Measurements from ENCODE around the gene EBLN1.
A peak's percentile ranks its signal among the peaks of the same experiment; 100 is the strongest.

The EBLN1 gene

DNA sequence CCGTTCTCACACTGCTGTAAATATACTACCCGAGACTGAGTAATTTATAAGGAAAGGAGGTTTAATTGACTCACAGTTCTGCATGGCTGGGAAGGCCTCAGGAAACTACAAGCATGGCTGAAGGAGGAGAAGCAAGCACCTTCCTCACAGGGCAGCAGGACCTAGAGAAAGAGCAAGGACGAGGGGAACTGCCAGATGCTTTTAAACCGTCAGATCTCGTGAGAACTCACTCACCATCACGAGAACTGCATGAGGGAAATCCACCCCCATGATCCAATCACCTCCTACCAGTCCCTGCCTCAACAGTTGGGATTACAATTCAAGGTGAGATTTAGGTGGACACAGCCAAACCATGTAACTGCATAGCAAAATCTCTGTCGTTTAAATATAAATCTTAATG is at the start of gene EBLN1:
EBLN1 (minus strand) TSS at position 174 of the 400 bp plus-strand sequence. CDS start 8,032 bp downstream, outside the sequence.
- no peak within 1 kb of the TSS for H3K4me3 Mint-ChIP-seq
- no peaks in the 10 kb centered on the region for H3K36me3 Mint-ChIP-seq (ENCODE audit: low read depth)
- H3K27me3 Mint-ChIP-seq = peaks cover 11% of the 10 kb centered on the region
- H3K9me3 Mint-ChIP-seq = no peaks in the 10 kb centered on the region
- peaks cover 10% of the 10 kb centered on the region for H3K4me1 Mint-ChIP-seq (ENCODE audit: low read depth)
- H3K27ac Mint-ChIP-seq = no peak within 1 kb of the TSS

DNA sequence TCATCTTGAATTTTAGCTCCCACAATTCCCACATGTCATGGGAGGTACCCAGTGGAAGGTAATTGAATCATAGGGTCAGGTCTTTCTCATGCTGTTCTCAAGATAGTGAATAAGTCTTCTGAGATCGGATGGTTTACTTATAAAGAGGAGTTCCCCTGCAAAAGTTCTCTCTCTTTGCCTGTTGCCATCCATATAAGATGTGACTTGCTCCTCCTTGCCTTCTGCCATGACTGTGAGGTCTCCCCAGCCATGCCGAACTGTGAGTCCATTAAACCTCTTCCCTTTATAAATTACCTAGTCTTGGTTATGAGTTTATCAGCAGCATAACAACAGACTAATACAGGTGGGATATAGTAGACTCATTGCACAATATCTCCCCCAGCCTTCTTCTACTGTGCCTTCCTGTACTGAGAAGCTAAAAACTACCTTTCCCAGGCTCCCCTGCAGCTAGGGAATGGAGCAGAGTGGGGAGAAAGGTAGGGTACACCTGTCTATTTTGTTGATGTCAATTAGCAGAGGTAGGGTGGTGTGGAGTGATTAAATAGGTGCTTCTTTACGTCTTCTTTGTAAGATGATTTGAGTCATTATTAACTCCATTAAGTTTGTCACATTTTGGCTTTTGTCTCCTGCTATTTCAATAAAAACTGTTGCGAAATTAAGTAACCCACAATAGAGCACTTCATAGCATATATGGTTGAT is 48.2 kb upstream of the EBLN1 start:
- H3K27me3 Mint-ChIP-seq = peaks cover 35% of the 10 kb centered on the region
- no peaks in the 10 kb centered on the region for H3K9me3 Mint-ChIP-seq
- H3K4me1 Mint-ChIP-seq (ENCODE audit: low read depth) = peaks cover 6% of the 10 kb centered on the region
- H3K36me3 Mint-ChIP-seq (ENCODE audit: low read depth) = no peaks in the 10 kb centered on the region
- no peak overlapping the region for H3K4me3 Mint-ChIP-seq
- no peak overlapping the region for H3K27ac Mint-ChIP-seq

DNA sequence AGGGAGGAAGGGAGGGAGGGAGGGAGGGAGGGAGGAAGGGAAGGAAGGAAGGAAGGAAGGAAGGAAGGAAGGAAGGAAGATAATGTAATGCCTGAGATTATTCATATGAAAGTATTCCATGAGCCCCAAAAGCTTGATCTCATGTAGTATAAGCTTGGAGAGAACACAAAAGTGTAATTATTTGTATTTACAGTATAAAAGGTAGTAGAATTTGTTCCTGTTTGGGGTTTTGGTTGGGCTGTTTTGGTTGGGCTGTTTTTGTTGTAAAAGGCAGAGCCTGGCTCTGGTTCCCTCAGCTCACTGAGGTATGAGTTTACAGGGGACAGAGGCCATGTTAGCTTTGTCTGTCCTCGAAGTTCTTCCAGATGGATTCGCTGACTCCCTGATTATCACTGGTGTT is 45.3 kb upstream of the EBLN1 start:
- H3K27ac Mint-ChIP-seq = no peak overlapping the region
- peaks cover 4% of the 10 kb centered on the region for H3K4me1 Mint-ChIP-seq (ENCODE audit: low read depth)
- H3K4me3 Mint-ChIP-seq = no peak overlapping the region
- no peaks in the 10 kb centered on the region for H3K9me3 Mint-ChIP-seq
- no peaks in the 10 kb centered on the region for H3K36me3 Mint-ChIP-seq (ENCODE audit: low read depth)
- H3K27me3 Mint-ChIP-seq = peaks cover 39% of the 10 kb centered on the region

DNA sequence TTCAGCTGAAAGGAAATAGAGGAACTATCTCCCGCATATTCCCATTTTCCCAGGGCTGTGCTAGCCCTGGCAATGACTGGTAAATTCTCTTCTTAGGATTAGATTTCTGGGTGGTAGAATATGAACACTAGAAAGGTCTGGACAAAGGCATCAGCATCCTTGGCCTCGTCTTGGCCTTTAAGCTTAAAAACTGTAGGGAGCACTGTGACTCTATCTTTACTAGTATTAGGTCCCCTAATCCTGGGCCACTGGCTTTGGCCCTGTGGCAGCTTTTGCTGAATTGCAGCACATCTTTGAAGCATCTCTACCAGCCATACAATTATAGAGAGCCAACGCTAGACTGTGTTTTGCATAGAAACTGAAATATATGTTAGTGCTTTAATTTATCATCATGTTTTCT is 41.5 kb upstream of the EBLN1 start:
- no peaks in the 10 kb centered on the region for H3K36me3 Mint-ChIP-seq (ENCODE audit: low read depth)
- H3K4me3 Mint-ChIP-seq = no peak overlapping the region
- peaks cover 41% of the 10 kb centered on the region for H3K27me3 Mint-ChIP-seq
- peaks cover 8% of the 10 kb centered on the region for H3K4me1 Mint-ChIP-seq (ENCODE audit: low read depth)
- H3K9me3 Mint-ChIP-seq = no peaks in the 10 kb centered on the region
- no peak overlapping the region for H3K27ac Mint-ChIP-seq

- no peak overlapping the region for H3K27ac Mint-ChIP-seq
- H3K4me3 Mint-ChIP-seq = no peak overlapping the region
- H3K4me1 Mint-ChIP-seq (ENCODE audit: low read depth) = peaks cover 13% of the 10 kb centered on the region
- H3K27me3 Mint-ChIP-seq = peaks cover 41% of the 10 kb centered on the region
- no peaks in the 10 kb centered on the region for H3K36me3 Mint-ChIP-seq (ENCODE audit: low read depth)
- no peaks in the 10 kb centered on the region for H3K9me3 Mint-ChIP-seq
Measured at GRCh38 chr10:22258471-22258870, 40.7 kb upstream of the EBLN1 start.

DNA sequence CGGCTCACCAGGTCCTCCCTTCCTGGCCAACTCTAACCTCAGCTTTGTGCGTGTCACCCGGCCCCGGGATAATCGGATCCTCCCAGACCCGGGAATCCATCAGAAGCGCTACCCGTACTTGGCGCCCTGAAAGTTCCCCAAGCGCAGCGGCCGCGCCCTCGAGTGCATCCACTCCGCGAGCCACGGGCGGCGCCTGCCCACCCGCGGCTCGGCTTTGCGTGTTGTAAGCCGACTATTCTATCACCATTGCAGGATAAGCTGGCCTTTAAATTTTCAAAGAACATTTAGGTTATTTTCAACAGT is 35.7 kb upstream of the EBLN1 start:
- Mint-ChIP-seq H3K27ac (peak overlapping the region; percentile 89), H3K27me3 (peaks cover 29% of the 10 kb centered on the region), H3K9me3 (no peaks in the 10 kb centered on the region), H3K4me3 (peak overlapping the region; percentile 87), H3K4me1 (ENCODE audit: low read depth) (peaks cover 30% of the 10 kb centered on the region), H3K36me3 (ENCODE audit: low read depth) (no peaks in the 10 kb centered on the region)

- Mint-ChIP-seq H3K27me3 (peaks cover 25% of the 10 kb centered on the region), H3K4me3 (peak overlapping the region; percentile 87), H3K4me1 (ENCODE audit: low read depth) (peaks cover 35% of the 10 kb centered on the region), H3K9me3 (no peaks in the 10 kb centered on the region), H3K27ac (peak overlapping the region; percentile 89), H3K36me3 (ENCODE audit: low read depth) (no peaks in the 10 kb centered on the region)
Measured at GRCh38 chr10:22252801-22253579, 35.2 kb upstream of the EBLN1 start.

GRCh38 chr10:22252224-22252800 is 34.5 kb upstream of the EBLN1 start:
- H3K27ac Mint-ChIP-seq = peak overlapping the region; percentile 94
- H3K4me1 Mint-ChIP-seq (ENCODE audit: low read depth) = peaks cover 42% of the 10 kb centered on the region
- H3K27me3 Mint-ChIP-seq = peaks cover 21% of the 10 kb centered on the region
- peaks cover under 1% of the 10 kb centered on the region for H3K36me3 Mint-ChIP-seq (ENCODE audit: low read depth)
- peak overlapping the region; percentile 87 for H3K4me3 Mint-ChIP-seq
- no peaks in the 10 kb centered on the region for H3K9me3 Mint-ChIP-seq

- Mint-ChIP-seq H3K4me1 (ENCODE audit: low read depth) (peaks cover 47% of the 10 kb centered on the region), H3K36me3 (ENCODE audit: low read depth) (peaks cover 4% of the 10 kb centered on the region), H3K4me3 (peak overlapping the region; percentile 87), H3K9me3 (no peaks in the 10 kb centered on the region), H3K27me3 (peaks cover 16% of the 10 kb centered on the region), H3K27ac (peak overlapping the region; percentile 94)
Measured at GRCh38 chr10:22251751-22252223, 34.0 kb upstream of the EBLN1 start.

DNA sequence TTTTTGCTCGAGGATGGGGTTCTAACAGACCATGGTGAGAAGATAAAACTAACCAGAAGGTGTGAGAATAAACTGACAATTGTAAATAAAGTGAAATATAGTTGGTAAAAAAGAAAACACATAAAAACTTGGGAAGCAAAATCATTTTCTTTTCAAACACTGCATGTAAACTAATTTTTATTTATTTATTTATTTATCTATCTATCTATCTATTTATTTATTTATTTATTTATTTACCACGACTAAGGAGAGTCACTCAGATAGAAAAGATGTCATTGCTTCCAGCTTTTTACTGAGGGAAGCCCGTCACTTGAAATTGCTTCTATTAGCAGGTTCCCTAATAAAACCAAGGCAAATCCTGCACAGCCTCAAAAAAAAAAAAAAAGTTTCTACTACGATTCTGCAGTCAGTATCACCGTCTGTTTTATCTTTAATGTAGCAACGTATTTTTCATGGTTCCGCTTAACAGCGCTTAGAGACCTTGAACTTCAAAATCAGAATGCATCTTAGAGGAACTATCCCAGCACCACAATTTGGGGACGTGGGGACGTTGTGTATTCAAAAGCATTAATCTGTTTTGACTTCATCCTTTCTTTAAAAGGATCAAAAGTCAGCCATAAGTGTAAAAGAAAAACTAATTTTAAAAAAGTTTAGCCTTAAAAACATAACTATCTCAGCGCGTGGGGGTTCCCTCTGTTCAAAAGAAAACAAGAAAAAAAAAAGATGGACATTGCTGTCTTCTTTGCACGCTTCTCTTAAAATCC is 33.3 kb upstream of the EBLN1 start:
- Mint-ChIP-seq H3K4me1 (ENCODE audit: low read depth) (peaks cover 53% of the 10 kb centered on the region), H3K36me3 (ENCODE audit: low read depth) (peaks cover 4% of the 10 kb centered on the region), H3K9me3 (no peaks in the 10 kb centered on the region), H3K27ac (peak overlapping the region; percentile 94), H3K4me3 (peak overlapping the region; percentile 87), H3K27me3 (peaks cover 15% of the 10 kb centered on the region)

DNA sequence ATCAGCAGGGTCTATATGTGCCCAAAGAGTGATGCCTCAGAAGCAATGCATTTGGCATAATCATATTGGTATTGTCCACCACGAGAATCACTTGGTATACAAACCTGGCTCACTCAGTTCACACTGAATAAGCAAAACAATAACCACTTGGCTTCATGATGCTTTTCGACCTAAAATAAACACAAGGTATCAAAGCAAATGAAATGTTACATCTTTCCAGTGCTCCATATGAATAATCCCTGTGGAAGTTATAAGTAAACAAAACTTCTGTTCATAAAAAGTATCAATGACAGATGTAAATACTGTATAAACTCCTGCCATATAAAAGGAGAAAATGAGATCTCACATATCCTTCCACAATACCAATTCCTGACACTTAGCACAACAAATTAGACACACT is 29.8 kb upstream of the EBLN1 start:
- peaks cover 4% of the 10 kb centered on the region for H3K9me3 Mint-ChIP-seq
- peaks cover 4% of the 10 kb centered on the region for H3K36me3 Mint-ChIP-seq (ENCODE audit: low read depth)
- peak overlapping the region; percentile 68 for H3K4me3 Mint-ChIP-seq
- H3K4me1 Mint-ChIP-seq (ENCODE audit: low read depth) = peaks cover 57% of the 10 kb centered on the region
- peaks cover 4% of the 10 kb centered on the region for H3K27me3 Mint-ChIP-seq
- peak overlapping the region; percentile 96 for H3K27ac Mint-ChIP-seq

DNA sequence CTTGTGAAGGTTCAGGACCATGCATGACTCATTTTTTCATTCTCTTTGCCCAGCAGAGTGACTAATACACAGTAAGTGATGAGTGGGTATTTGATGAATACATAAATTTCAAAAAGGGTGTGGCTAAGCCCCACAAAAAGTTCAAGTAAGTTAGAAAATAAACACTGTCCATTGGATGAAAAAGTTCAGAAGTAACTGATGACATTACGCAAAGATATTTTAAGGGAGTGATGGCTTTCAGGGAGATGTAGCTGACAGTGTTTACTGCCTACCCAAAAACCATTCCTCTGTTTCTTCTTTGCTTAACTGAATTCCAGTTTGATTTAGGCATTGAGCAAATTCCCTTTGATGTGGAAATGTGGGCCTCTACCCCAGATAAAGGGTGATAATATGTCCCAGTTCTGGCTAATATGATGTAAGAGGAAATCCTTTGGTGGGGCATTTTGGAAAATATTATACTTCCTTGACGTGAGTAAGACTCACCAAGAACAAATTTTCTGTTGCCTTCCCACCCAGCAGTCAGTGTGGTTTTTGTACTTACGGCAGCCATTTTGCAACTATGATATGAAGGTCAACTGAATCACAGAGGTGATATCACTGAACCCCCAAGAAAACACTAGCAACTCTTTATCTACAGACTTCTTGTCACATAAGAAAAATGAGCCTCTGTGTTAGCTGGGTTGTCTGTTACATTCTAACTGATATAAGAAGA is 29.0 kb upstream of the EBLN1 start:
- Mint-ChIP-seq H3K4me1 (ENCODE audit: low read depth) (peaks cover 57% of the 10 kb centered on the region), H3K27ac (peak overlapping the region; percentile 96), H3K36me3 (ENCODE audit: low read depth) (peaks cover 4% of the 10 kb centered on the region), H3K27me3 (peaks cover 4% of the 10 kb centered on the region), H3K9me3 (peaks cover 6% of the 10 kb centered on the region), H3K4me3 (peak overlapping the region; percentile 68)

GRCh38 chr10:22245567-22245966 is 27.8 kb upstream of the EBLN1 start:
- Mint-ChIP-seq H3K4me1 (ENCODE audit: low read depth) (peaks cover 50% of the 10 kb centered on the region), H3K27ac (peak overlapping the region; percentile 96), H3K9me3 (peaks cover 8% of the 10 kb centered on the region), H3K36me3 (ENCODE audit: low read depth) (peaks cover 4% of the 10 kb centered on the region), H3K4me3 (no peak overlapping the region), H3K27me3 (peaks cover 8% of the 10 kb centered on the region)

DNA sequence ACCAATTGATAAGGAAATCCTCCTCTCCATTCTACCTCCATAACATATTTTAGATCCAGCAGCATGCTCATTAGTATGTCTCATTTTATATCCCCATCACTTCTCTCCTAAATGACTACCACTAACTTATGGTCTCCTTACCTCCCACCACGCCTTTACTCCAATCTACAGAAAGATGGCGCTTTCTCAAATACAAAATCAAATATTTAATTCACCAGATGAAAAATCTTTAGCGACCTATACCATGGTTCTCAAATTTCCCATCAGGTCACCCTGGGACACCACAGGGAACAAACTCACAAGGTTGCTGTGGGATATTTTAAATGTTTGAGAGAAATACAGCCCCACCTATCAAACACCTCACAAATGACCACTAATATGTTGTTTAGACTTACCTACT is 27.0 kb upstream of the EBLN1 start:
- H3K9me3 Mint-ChIP-seq = peaks cover 8% of the 10 kb centered on the region
- peaks cover 44% of the 10 kb centered on the region for H3K4me1 Mint-ChIP-seq (ENCODE audit: low read depth)
- H3K27ac Mint-ChIP-seq = no peak overlapping the region
- H3K27me3 Mint-ChIP-seq = peaks cover 8% of the 10 kb centered on the region
- H3K36me3 Mint-ChIP-seq (ENCODE audit: low read depth) = peaks cover 4% of the 10 kb centered on the region
- no peak overlapping the region for H3K4me3 Mint-ChIP-seq
